Measurements from ENCODE around the gene PPP1R13L.
"Not testable (repeated sequence)": the region's sequence is repeated elsewhere in the genome, so short reads cannot be mapped to it uniquely, and the experiment has no call there.

Gene PPP1R13L

DNA sequence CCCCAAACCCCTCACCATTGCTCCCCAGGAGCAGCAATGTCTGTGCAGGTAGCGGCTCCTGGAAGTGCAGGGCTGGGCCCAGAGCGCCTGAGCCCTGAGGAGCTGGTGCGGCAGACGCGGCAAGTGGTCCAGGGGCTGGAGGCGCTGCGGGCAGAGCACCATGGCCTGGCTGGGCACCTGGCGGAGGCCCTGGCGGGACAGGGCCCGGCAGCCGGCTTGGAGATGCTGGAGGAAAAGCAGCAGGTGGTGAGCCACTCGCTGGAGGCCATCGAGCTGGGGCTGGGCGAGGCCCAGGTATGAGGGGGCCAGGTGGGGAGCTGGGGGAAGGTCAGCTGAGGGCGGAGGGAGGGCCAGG, 59.4 kb downstream of the PPP1R13L start:
- no peak for DNase-seq (ENCODE audit: low spot score)

GRCh38 chr19:45344621-45345505, 60.0 kb downstream of the PPP1R13L start:
- DNase-seq (ENCODE audit: low spot score): no peak

DNA sequence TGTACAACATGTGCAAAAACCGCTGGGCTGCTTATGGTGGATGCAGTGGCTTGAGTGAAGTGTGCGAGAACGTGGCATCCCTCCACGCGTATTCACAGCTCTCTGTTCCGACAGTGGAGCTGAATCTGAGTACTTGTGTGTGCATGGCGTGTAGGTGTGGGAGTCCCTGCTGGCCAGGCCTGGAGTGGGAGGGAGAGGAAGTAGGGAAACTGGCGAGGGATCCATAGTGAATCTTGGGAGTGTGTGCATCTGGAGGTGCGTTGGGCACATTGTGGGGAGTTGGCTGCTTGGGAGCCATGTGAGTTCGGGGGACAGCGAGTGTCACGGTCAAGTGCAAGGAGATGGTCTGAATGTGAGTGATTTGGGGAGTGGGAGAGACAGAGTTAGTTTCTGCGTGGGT, 62.0 kb downstream of the PPP1R13L start:
- no peak for DNase-seq (ENCODE audit: low spot score)

- peak; percentile 54 for DNase-seq (ENCODE audit: low spot score)
Measured at GRCh38 chr19:45340899-45341453, 63.9 kb downstream of the PPP1R13L start.

- DNase-seq (ENCODE audit: low spot score): peak; percentile 68
Measured at GRCh38 chr19:45340232-45340898, 64.5 kb downstream of the PPP1R13L start, which contains the start of gene KLC3. Gene KLC3 (plus strand): TSS chr19:45340750. CDS start chr19:45345542, 4,792 bp downstream.

- DNase-seq (ENCODE audit: low spot score): no peak
Measured at GRCh38 chr19:45339629-45340028, 65.2 kb downstream of the PPP1R13L start.

DNA sequence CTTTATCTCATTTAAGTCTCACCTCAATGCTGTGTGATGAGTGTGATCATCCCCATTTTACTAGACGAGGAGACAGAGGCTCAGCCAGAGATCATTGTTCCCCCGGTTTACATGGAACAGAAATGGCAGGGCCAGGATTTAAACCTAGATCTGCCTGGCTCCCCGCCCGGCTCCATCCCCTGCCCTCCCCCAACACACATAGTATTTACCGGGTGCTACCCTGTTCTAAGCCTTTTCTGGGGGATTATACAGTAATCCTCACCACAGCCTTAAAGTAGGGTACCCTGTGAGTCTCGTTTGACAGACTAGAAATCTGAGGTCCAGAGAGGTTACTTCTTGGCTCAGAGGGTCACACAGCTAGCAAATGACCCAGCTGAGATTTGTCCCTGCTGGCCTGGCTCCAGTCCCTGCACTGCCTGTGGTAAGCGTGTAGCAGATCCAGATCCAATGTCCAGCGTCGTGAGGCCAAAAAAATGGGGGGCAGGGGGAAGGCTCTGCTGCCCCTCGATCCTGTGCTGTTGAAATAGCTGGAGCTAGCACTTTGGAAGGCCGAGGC, 68.1 kb downstream of the PPP1R13L start:
- no peak for DNase-seq (ENCODE audit: low spot score)

GRCh38 chr19:45334881-45335280, 70.0 kb downstream of the PPP1R13L start:
- DNase-seq (ENCODE audit: low spot score): not testable (repeated sequence)

- DNase-seq (ENCODE audit: low spot score): no peak
Measured at GRCh38 chr19:45333609-45334303, 71.1 kb downstream of the PPP1R13L start.

- no peak for DNase-seq (ENCODE audit: low spot score)
Measured at GRCh38 chr19:45331411-45331810, 73.5 kb downstream of the PPP1R13L start.
